HG03354 (cell line): ENCODE results near the gene CACNA1A.
"Not testable (repeated sequence)": the region's sequence is repeated elsewhere in the genome, so short reads cannot be mapped to it uniquely, and the experiment has no call there.

Experiments used
- ATAC-seq: cut with Tn5 transposase; IDR thresholded peaks from one replicate; pipeline ENCODE4 v1.9.1; 2021; ENCODE audit warnings: mild to moderate bottlenecking; ENCODE audit not compliant: unreplicated experiment, poor library complexity, severe bottlenecking

Gene CACNA1A

DNA sequence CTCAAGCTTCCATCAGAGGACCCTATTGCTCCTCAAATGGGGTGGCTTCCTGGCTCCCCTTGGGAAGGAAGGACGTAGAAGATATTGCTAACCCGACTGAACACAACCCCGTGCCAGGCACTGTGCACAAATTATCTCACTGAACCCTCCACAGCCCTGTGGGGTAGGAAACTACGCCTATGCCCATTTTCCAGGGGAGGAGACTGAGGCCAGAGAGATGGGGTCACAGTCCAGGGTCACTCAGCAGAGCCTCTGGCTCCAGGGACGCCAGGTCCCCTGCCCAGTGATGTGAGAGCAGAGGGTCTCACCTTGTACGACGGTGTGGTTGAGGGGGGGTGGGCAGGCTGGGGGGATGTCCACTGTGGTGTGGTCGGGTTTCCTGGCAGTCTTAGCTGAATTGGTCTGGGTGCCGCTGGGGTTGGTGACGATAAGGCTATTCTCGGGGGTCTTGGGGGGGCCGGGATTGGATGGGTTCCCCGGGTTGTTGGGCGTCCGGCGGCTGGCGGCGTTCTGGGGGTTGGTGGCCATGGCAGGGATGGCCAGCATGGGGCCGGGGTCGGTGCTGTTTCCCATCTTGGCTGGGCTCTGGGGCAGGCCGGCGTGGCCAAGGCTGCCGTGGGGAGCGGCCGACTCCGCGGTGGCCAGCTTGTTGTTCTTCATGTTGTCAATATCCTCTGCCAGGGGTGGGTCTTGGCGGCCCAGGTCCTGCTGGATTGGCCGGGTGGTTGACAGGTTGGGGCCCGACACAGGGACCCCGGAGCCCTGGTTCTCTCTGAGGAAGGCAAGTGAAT, 219.9 kb downstream of the CACNA1A start:
- ATAC-seq: no peak

DNA sequence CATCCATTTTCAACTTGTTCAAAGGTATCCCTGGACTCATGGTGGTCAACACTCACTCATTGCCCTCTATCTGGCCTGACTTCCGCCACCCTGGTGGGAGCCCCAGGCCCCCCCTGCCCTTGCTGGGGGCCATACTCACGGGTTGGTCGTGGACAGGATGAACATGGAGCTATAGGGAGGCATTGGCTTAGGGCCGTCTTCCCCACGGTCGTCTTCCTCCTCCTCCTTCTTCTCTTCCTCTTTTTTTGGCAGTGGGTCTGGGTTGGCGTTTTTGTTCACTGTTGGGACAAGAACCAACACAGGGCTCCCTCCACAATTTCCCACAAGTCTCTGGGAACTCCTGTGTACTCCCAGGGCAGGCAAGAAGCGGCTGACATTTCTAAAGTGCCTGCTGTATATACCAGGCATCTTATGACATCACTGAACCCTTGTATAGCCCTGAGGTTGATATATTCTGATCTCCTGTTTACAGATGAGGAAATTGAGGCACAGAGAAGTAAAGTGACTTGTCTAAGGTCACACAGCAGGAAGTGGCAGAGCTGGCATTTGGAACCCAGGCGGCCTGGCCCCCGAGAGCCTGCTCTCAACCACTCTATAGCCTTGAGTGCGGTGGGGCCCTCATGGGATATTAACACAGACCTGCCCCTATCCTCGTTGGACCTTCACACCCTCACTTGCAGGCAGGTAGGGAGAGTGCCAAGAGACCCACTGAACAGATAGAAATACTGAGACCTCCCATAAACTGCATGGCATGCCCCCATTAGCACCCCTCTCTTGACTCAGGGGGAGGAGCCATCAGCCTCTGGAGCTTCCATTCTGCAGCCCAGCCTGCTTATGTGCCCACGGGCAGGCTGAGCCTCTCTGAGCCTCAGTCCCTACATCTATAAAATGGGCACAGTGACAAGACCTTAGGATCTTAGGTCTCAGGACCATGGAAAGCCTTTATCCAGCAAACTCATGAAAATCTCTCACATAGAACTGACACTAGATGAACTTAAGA, 221.1 kb downstream of the CACNA1A start:
- ATAC-seq: no peak

DNA sequence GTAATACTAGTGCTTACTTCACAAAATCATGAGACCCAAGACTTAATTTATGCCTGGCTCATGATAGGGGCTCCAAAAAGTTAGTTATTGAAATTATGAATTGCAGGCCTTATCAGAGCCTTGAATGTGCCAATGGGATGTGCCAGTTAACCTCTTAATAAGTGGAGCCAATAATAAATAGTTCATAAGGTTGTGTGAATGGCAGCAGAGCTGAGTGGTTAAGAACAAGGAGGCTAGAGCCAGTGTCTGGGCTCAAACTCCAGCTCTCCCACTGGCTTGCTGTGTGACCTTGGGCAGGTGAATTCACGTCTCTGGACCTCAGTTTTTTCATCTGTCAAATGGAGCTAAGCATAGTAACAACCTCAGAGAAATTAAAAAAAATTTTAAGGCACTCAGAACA, 222.4 kb downstream of the CACNA1A start:
- ATAC-seq: no peak

DNA sequence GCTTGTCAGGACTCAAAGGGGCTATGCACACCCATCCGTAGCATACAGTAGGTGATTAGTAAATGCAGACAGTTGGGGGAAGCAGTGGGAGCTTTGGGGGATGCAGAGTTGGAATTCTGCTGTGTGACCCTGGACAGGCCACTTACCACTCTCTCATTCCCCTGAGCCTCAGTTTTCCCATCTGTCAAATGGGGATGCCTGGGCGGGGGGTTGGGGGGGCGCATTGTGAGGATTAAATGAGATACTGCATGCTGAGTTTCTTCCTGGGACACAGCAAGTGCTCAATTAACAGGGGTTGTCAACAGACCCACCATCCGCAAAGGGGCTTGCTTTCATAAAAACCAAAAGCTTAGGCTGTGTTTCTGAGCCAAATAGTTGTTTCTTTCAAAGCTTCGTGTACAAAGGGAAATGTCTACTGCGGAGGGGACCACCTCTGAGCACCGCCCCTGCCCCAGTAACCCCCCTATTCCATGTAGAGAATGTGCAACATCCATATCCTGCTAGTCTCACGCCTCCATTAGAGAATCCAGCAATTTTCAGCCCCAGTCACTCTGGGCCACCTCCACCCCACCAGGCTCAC, 223.7 kb downstream of the CACNA1A start:
- no peak for ATAC-seq

DNA sequence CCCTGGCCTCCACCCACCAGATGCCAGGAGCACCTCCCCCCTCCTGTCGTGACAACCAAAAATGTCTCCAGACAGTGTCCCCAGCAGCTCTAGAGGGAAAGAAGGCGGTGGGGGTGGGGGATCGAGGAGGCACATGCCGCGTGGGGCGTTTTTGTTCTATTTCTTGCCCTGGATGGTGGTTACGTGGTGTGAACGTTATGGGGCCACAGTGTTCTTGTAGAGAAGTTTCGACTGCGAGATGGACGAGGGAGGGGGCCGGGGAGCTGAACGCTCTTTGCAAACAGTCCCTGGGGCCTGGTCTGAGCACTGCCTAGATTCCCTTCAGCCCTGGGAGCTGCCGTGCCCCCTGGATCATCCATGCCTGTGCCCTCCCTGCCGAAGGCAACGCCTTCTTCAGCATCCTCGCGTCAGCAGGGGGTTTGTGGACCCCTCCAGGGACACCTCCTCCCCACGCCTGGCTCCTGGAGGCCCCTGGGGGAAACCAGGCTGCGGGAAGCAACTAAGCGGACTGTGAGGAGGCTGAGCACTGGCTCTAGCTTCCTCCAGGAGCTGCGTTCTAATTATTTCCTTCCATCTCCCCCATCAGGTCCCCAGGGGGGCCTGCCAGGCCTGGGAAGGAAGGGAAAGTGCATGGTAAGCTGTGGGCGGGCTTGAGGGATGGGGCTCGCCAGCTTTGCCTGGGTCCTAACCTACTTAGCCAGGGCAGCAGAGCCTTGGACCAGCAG, 224.6 kb downstream of the CACNA1A start:
- ATAC-seq: no peak

DNA sequence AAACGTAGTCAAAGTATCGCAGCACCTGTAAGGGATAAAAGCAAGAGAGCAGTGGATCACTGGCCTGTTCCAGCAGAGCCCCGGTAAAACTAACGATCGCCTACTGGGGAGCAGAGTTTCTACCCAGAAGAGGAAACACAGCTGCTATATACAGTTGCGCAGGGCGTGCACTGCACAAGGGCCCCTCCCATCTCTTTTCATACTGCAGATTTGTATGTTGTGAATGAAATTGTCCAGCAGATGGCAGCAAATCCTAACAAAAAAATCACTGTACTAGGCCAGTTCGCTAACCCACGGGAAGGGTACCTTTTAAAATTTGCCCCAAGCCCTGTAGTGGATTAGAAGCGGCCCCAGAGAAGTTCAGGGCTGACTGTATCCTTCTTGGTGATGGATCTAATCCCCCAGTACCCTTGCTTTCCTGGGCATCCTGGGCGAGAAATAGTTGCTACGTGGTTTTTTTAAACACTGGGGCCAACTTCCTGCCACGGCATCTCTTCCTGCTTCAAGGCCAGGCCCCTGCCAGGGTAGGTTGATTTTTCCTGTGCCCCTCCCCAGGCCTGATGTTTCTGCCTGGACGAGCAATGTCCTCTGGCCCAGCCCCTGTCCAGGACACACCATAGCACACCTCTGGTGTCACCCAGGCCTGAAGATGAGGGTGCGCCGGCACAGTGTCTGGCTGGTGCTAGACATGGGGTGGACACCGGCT, 229.0 kb downstream of the CACNA1A start:
- ATAC-seq: peak; percentile 75

DNA sequence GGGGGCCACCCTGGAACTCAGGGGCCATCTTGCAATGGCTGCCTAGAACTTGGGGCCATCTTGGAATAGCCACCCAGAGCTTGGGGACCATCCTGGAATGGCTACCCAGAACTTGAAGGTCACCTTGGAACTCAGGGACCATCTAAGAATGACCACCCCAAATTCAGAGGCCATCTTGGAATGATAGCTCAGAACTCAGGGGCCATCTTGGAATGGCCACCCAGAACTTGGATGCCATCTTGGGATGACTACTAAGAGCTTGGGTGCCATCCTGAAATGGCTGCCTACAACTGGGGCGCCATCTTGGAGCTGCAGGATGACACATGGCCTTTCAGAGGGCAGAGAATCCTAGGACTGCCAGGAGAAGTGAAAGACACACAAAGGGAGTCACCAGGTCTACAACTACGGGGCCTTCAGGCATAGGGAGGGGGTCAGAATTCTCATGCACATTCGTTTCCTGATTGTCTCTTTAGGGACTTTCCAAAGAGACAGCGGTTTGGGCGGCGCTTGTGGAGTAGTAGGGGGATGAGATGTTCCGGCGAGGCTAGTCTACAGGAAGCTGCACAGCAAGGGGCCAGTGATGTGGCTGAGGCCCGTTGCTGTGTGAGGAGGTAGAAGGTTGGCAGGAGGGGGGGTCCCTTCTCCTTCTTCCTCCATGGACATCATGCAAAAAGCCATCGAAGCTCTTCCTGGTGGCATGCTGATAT, 231.1 kb downstream of the CACNA1A start:
- no peak for ATAC-seq

DNA sequence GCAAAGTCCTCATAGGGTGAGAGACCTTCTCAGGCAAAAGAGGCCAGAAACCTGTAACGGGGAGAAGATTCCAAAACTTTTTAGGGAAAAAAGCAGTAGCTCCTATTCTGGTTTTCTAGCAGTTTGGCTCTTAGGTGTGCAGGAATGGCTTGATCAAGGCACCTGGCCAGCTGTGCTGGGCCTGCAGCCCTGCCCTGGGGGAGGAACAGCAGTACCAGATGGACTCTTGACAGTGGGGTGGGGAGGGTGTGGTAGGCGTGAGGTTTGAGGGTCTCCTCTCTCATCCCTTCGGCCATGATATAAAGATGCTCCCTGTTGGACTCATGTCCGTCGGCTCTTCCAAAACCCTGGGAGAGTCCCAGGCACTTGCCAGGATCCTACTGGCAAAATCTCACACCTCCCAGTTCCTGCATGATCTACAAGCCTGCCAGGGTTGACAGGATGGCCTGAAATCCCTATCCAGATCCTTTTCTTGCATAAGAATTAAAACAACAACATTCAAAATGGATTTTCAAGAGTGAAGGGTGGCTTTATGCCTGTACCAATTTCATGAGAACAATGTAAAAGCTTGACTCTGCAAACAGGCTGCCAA, 235.7 kb downstream of the CACNA1A start:
- ATAC-seq: no peak

DNA sequence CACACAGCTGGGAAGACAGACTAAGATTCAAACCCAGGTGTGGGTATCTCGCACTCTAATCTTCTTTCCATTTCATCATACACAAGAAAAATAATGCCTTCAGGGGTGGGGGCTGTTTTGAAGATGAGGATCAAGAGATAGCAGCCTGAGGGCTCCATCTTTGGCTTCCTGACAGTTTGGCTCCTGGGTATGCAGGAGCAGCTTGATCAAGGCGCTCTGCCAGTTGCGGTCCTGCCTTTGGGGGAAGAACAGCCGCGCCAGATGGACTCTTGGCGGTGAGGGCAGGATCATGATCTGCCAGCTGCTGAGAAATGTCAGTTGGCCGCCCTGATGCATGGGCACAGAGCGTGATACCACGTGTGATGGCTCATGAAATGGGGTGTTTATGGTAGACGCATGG, 236.9 kb downstream of the CACNA1A start:
- ATAC-seq: no peak

DNA sequence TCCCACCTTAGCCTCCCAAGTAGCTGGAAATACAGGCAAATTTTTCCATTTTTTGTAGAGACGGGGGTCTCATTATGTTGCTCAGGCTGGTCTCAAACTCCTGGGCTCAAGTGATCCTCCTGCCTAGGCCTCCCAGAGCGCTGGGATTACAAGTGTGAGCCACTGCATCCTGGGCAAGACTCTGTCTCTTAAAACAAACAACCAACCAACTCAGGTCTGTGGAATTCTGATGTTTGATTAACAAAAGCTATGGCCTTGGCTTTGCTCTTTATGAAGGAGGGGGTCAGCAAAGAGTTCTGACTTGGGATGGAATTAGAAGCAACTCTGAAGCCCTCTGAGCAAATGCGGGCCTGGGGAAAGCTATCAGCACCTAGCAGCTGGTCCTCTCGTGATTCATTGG, 238.4 kb downstream of the CACNA1A start:
- ATAC-seq: no peak

DNA sequence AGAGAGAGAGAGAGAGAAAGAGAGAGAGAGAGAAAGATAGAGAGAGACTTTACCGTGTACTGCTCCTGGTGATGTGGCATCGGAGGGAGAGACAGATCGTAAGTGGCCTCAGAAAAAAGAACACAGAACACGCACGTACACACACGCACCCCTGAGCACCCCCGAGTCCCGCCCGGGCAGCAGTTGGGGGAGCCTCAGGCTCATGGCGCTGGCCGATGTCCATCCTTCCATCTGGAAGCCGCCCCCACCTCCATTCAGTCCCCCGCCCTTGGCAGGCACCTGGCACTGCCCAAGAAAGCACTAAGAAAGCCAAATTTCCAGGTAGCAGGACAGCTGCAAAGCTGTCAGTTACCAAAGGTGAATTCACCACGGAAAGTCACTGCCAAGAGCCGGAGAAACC, 239.1 kb downstream of the CACNA1A start:
- no peak for ATAC-seq

DNA sequence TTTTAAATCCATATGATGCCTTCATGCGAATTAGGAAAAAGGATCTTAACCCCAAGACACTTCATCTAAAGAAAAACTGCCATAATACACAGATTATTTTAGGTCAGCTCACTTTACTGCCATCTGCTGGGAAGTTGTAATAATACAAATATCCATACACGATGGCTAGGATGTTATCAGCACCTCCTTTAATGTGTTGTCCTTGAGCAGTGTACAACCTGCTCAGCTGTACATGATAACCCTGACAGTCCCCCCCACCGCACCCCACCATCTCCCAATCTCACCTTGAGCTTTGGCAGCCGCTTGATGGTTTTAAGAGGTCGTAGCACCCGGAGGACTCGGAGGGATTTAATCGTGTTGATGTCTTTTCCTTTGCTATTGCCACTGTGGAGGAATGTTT, 243.8 kb downstream of the CACNA1A start:
- no peak for ATAC-seq

DNA sequence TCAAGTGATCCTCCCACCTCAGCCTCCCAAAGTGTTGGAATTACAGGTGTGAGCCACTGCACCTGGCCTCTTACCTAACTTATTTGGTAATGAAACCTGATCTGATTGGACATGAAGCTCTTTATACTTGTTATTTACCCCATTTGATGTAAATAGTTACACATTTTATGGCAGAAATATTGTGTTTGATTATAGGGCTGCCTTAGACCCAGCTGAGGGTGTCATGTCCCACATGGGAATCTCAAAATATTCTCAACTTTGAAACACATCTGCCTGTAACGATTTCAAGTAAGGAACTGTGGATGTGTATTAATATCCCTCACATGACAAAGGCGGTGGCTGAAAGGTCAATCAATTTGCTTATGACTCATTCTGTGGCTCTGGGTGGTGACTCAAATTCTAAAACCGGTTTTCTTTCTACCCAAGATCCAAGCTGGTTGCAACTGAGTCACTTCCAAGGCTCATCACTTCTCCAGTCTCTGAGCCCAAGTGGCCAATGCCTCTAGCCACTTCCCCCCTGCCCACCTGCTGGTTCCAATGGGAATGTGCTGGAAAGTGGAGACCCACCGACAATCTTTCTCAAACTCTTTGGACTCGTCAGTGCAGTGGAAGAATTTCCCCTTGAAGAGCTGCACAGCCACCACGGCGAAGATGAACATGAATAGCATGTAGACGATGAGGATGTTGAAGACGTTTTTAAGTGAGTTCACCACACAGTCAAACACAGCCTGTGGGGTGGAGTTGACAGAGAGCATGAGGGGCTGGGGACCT, 245.2 kb downstream of the CACNA1A start:
- ATAC-seq: no peak

DNA sequence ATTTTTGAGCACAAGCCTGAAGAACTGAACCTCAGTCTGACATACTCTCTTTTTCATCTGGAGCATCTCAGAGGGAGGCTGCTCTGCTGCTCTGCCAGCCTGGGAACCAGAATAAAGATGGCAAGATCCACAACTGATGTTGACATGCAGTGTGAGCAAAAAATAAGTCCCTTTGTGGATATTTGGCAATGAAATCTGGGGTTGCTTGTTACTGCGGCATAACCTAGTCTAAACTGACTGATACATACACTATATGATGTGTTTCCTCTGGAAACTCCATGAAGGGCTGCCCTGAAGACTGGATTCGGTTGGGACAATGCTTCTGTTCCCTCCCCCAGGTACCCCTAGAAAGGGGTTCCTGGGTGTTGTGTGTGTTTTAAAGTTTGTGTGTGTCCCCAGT, 249.4 kb downstream of the CACNA1A start:
- no peak for ATAC-seq

DNA sequence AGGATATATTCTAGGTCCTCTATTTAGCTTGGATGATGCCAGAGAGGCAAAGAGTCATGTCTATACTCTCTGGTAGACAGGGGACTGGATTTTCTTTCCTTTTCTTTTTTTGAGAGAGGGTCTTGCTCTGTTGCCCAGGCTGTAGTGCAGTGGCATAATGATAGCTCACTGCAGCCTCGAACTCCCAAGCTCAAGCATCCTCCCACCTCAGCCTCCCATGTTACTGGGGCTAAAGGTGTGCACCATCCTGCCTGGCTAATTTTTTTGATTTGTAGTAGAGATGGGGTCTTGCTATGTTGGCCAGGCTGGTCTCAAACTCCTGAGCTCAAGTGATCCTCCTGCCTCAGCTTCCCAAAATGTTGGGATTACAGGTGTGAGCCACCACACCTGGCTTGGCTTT, 249.9 kb downstream of the CACNA1A start:
- not testable (repeated sequence) for ATAC-seq

DNA sequence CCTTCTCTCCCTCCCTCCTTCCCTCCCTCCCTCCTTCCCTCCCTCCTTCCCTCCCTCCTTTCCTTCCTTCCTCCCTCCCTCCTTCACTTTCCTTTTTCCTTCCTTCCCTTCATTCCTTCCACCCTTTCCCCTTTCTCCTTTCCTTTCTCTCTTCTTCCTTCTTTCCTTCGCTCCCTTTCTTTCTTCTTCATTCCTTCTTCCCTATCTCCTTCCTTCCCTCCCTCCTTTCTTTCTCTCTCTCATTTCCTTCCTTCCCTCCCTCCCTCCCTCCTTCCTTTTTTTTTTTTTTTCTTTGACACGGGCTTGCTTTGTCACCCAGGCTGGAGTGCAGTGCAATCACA, 250.6 kb downstream of the CACNA1A start:
- no peak for ATAC-seq

DNA sequence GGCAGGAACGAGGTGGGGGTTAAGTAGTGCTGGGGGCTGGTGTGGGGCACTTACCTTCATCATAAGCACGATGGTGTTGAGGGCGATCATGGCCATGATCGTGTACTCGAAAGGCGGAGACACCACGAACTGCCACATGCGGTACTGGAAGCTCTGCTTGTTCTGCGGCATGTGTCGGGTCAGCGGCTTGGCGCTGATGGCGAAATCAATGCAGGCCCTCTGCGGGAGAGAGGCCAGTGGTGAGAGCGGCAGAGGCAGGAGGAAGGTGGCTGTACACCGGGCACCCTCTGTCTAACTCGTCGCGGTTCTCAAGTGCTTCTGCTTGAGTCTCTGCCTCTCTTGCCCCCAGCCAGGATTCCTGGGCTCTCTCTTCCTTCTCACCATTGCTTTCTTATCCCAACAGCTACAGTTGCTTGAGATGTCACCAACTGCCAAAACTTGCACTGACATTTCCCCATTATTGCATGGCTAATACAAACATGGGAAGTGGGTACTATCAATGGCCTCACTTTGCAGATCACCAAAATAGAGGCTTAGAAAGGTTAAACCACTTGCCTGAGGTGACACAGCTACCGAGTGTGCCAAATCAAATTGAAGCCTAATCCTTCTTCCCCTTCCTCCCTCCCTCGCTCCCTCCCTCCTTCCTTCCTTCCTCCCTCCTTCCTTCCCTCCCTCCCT, 251.1 kb downstream of the CACNA1A start:
- no peak for ATAC-seq
